Measurements from ENCODE around the gene METTL13. TPM values are rescaled to one million over a fixed set of nuclear protein-coding genes. Genes with fewer than 3 reads are reported as not detected.
A peak's percentile ranks its signal among the peaks of the same experiment; 100 is the strongest.

Gene METTL13
- total RNA-seq, 2 experiments from 2014 or later: 38.5 to 44.5 TPM

DNA sequence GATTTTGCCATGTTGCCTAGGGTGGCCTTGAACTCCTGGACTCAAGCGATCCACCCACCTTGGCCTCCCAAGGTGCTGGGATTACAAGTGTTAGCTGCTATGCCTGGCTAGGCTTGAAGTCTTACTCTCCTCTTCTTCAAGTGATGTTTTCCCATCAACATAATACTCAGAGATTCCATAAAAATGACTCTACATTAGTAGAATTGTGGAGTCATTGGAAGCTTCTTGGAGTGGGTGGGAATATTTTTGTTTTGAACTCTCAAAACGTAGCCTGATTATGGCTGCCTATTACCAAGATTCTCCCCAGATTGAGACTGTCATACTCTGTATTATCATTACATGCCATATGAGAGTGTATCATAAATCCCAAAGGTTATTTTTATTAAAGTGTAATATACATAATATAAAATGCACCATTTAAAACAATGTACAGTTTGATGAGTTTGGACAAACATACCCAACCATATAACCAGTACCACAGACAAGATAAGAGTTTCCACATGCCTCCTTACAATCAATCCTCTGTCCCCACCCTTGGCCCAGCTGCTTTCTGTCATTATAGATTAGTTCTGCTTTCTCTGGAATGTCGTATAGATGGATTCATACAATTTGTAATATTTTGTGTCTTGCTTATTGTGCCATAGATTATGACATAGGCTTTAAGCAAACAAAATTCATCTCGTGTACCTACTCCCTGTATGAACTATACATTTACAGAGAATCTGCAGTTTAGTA is 51.8 kb downstream of the METTL13 start:
- Mint-ChIP-seq H3K27ac (no peak overlapping the region), H3K36me3 (ENCODE audit: low read depth) (no peaks in the 10 kb centered on the region), H3K9me3 (ENCODE audit: insufficient read depth) (no peaks in the 10 kb centered on the region), H3K4me1 (ENCODE audit: low read depth) (no peaks in the 10 kb centered on the region), H3K4me3 (no peak overlapping the region), H3K27me3 (ENCODE audit: low read depth) (no peaks in the 10 kb centered on the region)
- CTCF ChIA-PET: interaction anchor here (1.9 kb wide), 1 partner anchor 16 kb away, joined by 6 read pairs; no protein-coding TSS in a partner anchor
- ATAC-seq (no peak), DNase-seq (no peak)
- POLR2A ChIA-PET: no interaction called here

DNA sequence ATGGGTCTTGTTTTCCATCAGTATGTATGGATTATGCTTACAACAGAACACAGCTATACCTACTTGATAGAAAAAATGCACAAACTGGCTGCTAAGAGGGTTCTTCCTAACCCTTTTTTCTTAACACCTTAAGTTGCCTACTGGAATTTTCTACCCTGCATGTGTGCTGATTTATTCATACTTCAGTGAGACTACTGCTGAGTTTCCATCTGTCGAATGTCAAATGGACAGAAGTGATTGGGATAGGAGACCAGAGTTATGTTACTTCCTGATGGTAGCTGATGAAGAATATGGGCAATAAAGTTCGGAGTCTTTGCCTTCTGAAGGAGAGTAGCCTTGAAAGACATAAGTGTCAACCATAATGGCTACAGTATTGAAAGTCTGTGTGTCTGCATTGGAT is 53.4 kb downstream of the METTL13 start:
- CTCF ChIA-PET: interaction anchor here (1.2 to 1.9 kb wide), 2 partner anchors 11 to 17 kb away, joined by 3 to 6 read pairs; no protein-coding TSS in a partner anchor
- Mint-ChIP-seq H3K4me1 (ENCODE audit: low read depth) (no peaks in the 10 kb centered on the region), H3K27me3 (ENCODE audit: low read depth) (peaks cover 2% of the 10 kb centered on the region), H3K27ac (no peak overlapping the region), H3K36me3 (ENCODE audit: low read depth) (no peaks in the 10 kb centered on the region), H3K9me3 (ENCODE audit: insufficient read depth) (no peaks in the 10 kb centered on the region), H3K4me3 (no peak overlapping the region)
- ATAC-seq: no peak
- POLR2A ChIA-PET: no interaction called here
- no peak for DNase-seq

DNA sequence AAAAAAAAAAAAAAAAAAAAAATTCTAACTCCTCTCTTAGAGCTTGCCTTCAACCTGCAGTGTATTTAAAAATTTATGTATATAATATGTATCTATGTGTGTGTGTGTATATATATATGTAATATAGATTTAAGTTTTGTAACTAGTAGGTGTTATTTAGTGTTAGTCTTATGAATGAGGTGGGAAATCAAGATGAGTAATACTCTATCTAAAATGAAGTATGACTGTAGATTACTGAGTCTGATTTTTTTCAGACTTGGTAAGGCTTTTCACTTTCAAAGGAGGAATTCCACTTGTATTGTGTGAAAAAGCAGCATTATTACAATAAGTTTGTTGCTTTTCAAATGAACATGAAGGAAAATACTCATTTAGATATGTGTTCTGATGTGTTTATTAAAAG is 54.4 kb downstream of the METTL13 start:
- peaks cover 5% of the 10 kb centered on the region for H3K4me1 Mint-ChIP-seq (ENCODE audit: low read depth)
- CTCF ChIA-PET: interaction anchor here (1.2 kb wide), 1 partner anchor 10 kb away, joined by 3 read pairs; no protein-coding TSS in a partner anchor
- no peak overlapping the region for H3K4me3 Mint-ChIP-seq
- ATAC-seq: no peak
- H3K27ac Mint-ChIP-seq: no peak overlapping the region
- H3K27me3 Mint-ChIP-seq (ENCODE audit: low read depth): peaks cover 6% of the 10 kb centered on the region
- no peaks in the 10 kb centered on the region for H3K36me3 Mint-ChIP-seq (ENCODE audit: low read depth)
- POLR2A ChIA-PET: no interaction called here
- DNase-seq: no peak
- no peaks in the 10 kb centered on the region for H3K9me3 Mint-ChIP-seq (ENCODE audit: insufficient read depth)

DNA sequence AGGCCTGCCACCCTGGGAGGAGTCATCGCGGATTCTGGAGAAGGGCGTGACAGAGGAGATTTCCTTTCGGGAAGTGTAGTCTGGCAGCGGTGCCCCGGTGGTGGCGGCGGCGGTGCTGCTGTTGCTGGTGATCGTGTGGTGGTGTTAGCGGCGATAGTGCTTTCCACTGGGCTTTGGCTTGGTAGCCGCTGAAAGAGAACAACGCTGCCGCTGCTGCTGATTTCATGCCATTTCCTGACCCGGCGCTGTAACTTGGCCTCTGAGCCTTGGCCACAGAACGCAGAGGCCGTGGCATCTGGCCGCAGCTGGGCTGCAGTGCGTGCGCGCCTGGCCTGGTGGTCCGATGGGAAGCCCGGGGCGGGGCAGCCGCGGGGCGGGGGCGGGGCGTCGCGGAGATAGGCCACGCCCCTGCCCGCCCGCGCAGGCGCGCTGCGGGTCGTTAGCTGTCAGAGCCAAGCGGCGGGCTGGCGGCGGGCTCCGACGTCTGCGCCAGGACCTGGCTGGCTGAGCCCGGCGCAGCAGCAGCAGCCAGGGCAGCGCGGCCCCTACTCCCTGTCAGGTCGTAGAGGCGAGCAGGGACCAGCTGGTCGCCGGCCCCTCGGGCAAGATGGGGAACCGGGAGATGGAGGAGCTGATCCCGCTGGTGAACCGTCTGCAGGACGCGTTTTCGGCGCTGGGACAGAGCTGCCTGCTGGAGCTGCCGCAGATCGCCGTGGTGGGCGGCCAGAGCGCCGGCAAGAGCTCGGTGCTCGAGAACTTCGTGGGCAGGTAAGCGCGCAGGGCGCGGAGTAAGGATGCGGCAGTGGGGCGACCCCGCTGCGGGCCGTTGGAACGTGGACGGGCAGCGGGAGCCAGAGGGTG is 59.8 kb downstream of the METTL13 start, which contains the start of gene DNM3:
DNM3 (plus strand) TSS at position 449 of the 861 bp plus-strand sequence; CDS start at position 608, 159 bp downstream.
- Mint-ChIP-seq H3K27me3 (ENCODE audit: low read depth) (peaks cover 32% of the 10 kb centered on the region), H3K9me3 (ENCODE audit: insufficient read depth) (no peaks in the 10 kb centered on the region), H3K27ac (peak within 1 kb of the TSS; percentile 21), H3K4me3 (peak within 1 kb of the TSS; percentile 78), H3K36me3 (ENCODE audit: low read depth) (no peaks in the 10 kb centered on the region), H3K4me1 (ENCODE audit: low read depth) (peaks cover 16% of the 10 kb centered on the region)
- DNase-seq: peak; percentile 77
- POLR2A ChIA-PET: interaction anchor here (0.6 to 1.9 kb wide), 2 partner anchors 60 to 333 kb away, joined by 5 to 6 read pairs; partner anchors contain the start of gene METTL13
- peak; percentile 97 for ATAC-seq
- CTCF ChIA-PET: interaction anchor here (0.5 to 5.0 kb wide), 7 partner anchors 21 to 197 kb away, joined by 3 to 24 read pairs (median 3); partner anchors contain the start of gene VAMP4

DNA sequence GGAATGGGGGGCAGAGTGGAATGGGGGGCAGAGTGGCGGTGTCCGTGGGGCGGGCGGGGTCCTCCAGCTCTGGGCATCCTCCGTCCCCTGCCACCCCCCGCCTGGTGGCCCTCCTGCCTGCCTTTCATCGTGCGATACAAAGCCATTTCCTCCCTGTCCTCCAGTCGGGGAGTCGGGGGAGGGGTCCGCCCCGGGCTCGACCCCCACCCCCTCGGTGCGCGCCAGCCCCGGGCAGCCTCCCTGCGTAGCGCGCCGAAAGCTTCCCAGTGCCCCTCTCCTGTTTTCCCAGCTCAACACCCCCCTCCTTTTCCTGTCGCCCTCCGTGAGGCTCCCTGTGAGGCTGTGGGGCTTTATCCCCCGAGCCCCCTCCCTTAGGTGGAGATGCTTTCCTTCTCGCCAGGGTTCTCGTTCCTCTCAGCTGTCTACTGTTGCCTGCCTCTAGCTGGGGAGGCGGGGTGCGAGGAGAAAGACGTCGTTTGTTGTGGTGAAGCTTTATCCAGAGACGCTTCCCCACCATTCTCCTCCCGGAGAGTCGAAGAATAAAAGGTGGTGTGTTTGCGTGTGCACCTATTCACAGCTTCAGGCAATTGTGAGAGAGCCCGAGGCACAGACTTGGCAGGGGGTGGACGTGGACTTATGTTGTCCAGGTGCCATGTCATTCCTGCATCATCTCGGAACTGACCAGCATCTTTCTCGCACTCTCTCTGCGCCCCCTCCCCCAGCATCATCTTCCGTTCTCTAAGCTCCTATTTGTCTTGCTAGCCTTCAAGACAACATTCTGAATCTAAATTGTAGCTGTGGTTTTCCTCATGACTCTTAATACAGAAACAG is 60.7 kb downstream of the METTL13 start:
- CTCF ChIA-PET: interaction anchor here (0.5 to 5.0 kb wide), 8 partner anchors 20 to 198 kb away, joined by 3 to 24 read pairs (median 3); partner anchors contain the start of gene VAMP4
- Mint-ChIP-seq H3K27ac (no peak overlapping the region), H3K36me3 (ENCODE audit: low read depth) (no peaks in the 10 kb centered on the region), H3K9me3 (ENCODE audit: insufficient read depth) (no peaks in the 10 kb centered on the region), H3K4me3 (peak overlapping the region; percentile 78), H3K4me1 (ENCODE audit: low read depth) (peaks cover 16% of the 10 kb centered on the region), H3K27me3 (ENCODE audit: low read depth) (peaks cover 32% of the 10 kb centered on the region)
- ATAC-seq (no peak), DNase-seq (peak; percentile 24)
- POLR2A ChIA-PET: interaction anchor here (0.6 to 1.9 kb wide), 3 partner anchors 61 to 334 kb away, joined by 3 to 6 read pairs (median 5); partner anchors contain the start of gene METTL13

DNA sequence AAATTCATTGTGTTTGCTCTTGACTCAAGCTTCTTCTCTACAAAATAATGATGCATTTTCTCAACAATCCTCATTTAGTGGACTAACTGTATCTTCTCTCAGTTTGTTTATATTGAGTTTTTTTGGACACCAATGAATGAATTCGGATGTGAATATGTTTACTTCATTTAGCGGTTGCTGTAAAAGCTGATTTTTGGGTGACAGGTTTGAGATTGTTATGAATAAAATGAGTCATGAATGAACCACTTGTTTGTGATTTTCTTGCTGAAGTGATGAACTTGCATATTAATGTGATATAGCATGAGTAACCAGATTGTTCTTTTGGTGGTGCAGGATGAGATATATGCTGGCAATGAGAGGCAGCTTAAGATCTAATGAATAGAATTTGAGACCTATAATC is 62.9 kb downstream of the METTL13 start:
- Mint-ChIP-seq H3K36me3 (ENCODE audit: low read depth) (no peaks in the 10 kb centered on the region), H3K4me1 (ENCODE audit: low read depth) (peaks cover 16% of the 10 kb centered on the region), H3K9me3 (ENCODE audit: insufficient read depth) (no peaks in the 10 kb centered on the region), H3K27ac (no peak overlapping the region), H3K4me3 (no peak overlapping the region), H3K27me3 (ENCODE audit: low read depth) (peaks cover 32% of the 10 kb centered on the region)
- CTCF ChIA-PET: interaction anchor here (5.0 kb wide), 1 partner anchor 43 kb away, joined by 24 read pairs; no protein-coding TSS in a partner anchor
- POLR2A ChIA-PET: no interaction called here
- ATAC-seq (no peak), DNase-seq (no peak)

DNA sequence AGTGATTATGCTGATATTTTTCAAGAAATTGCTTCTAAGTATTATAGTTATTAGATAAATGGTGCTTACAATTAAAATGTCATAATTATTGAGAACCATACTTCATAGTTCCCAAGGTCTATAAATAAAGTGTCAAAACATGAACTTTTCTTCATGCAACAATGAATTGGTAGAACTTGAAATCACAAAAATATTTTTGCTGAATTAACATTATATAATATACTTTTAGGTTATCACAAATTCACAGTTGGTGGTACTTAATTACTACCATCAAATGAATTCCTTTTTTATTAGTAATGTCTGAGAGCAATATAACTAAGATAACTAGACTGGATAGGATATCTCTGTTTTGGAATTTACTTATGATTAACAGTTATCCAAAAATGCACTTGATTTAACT is 64.5 kb downstream of the METTL13 start:
- Mint-ChIP-seq H3K9me3 (ENCODE audit: insufficient read depth) (no peaks in the 10 kb centered on the region), H3K4me3 (no peak overlapping the region), H3K27me3 (ENCODE audit: low read depth) (peaks cover 35% of the 10 kb centered on the region), H3K4me1 (ENCODE audit: low read depth) (peaks cover 10% of the 10 kb centered on the region), H3K36me3 (ENCODE audit: low read depth) (no peaks in the 10 kb centered on the region), H3K27ac (no peak overlapping the region)
- ATAC-seq (no peak), DNase-seq (no peak)
- POLR2A ChIA-PET: no interaction called here
- CTCF ChIA-PET: interaction anchor here (0.9 kb wide), 1 partner anchor 11 kb away, joined by 3 read pairs; no protein-coding TSS in a partner anchor

Other genes with a start within 250 kb of the METTL13 start
- gene MYOCOS, start 159.4 kb upstream of the METTL13 start, total RNA-seq: under 1 TPM in 1 of 2 experiments, not detected in 1; 0.10 TPM
- not detected for gene MYOC, start 129.0 kb upstream of the METTL13 start, total RNA-seq
- gene VAMP4, start 39.6 kb upstream of the METTL13 start, total RNA-seq: 10 to 100 TPM; 12.2 to 13.0 TPM
- 1 to 10 TPM; 1.5 to 1.6 TPM for gene DNM3, start 59.8 kb downstream of the METTL13 start, total RNA-seq